Measurements from ENCODE around the gene COQ4. TPM values are rescaled to one million over a fixed set of nuclear protein-coding genes. Genes with fewer than 3 reads are reported as not detected.

Gene COQ4
- total and polyA plus RNA-seq, 2 of the 8 experiments (the other 6 are each of a cell fraction or from before 2014, with no cell fraction given): 32.3 to 58.8 TPM

DNA sequence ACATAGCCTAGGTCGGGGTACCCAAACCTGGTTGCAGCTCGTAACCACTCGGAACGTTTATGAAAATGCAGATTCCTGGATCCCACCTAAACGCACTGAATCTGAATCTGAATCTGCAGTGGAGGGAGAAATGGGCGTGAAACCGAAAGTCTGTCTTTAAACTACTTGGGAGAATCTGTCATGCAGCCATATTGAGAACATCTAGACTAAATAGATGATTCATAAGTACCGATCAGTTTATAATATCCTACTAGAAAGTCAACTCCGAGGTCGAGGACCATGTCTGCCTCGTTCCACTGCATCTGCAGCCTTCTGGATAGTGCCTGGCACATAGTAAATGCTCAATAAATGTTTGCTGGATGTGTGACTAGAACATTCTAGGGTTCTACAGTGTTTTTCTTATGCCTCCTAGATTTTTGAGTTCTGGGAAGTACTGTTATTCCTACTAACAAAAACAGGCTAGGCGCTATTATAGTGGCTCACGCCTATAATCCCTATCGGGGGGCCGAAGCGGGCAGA lies 632 bp downstream of the COQ4 start:
- H3K9ac ChIP-seq (replicated peaks in 1 of 4; ENCODE audit: extremely low read depth in 1 of 4, low read depth in 3 of 4, low read length in 3 of 4): peak overlapping the region; percentile 67 to 95 (median 88)
- 34% methylated on average over 16 of the region's 16 CpGs; no CpG with 5 or more reads in 1 of the 2 experiments for WGBS, 2 experiments (ENCODE audit: extremely low coverage in 1 of 2, insufficient coverage in 1 of 2, insufficient read length in 1 of 2, insufficient replicate concordance in 2 of 2, low coverage in 1 of 2, low lambda C conversion rate in 2 of 2, missing lambda C conversion rate in 1 of 2)
- H3K18ac ChIP-seq (ENCODE audit: extremely low read depth, low read length): no peak overlapping the region
- no peaks in the 10 kb centered on the region; a peak in 3 of 7 replicates for H3K4me1 ChIP-seq (replicated peaks in 1 of 4; ENCODE audit: control insufficient read depth in 3 of 4, insufficient read depth in 4 of 4, low read length in 3 of 4)
- peak overlapping the region; percentile 63 to 96 for H3K4me2 ChIP-seq (ENCODE audit: insufficient read depth in 1 of 2, low read depth in 2 of 2, low read length in 2 of 2)
- no peaks in the 10 kb centered on the region for H3K9me3 ChIP-seq (ENCODE audit: insufficient read depth in 2 of 2, low read depth in 1 of 2, low read length in 1 of 2)
- no peaks in the 10 kb centered on the region for H3K27me3 ChIP-seq (replicated peaks in 1 of 4; ENCODE audit: control insufficient read depth in 3 of 4, extremely low read depth in 1 of 4, insufficient read depth in 3 of 4, low read length in 3 of 4)
- H2BK5ac ChIP-seq (ENCODE audit: low read depth, low read length): no peak overlapping the region
- FAIRE-seq: no peak
- TF ChIP-seq RBBP5 (IDR thresholded peaks at IDR 0.05; ENCODE audit: borderline replicate concordance, low read depth, low read length) (no peak), BCL11A (IDR thresholded peaks at IDR 0.05; ENCODE audit: low read depth in 2 of 2, low read length in 2 of 2) (no peak), SP1 (IDR thresholded peaks at IDR 0.05; ENCODE audit: low read depth, low read length) (no peak), KDM5A (IDR thresholded peaks at IDR 0.05; ENCODE audit: low read length) (no peak), RAD21 (IDR thresholded peaks at IDR 0.05 in 1 of 2, conservative IDR thresholded peaks at IDR 0.05 in 1 of 2; ENCODE audit: low read depth in 2 of 2, low read length in 2 of 2) (no peak), ZNF274 (IDR thresholded peaks at IDR 0.05; ENCODE audit: borderline replicate concordance, extremely low read depth, low read length) (no peak), JUND (IDR thresholded peaks at IDR 0.05; ENCODE audit: low read length) (no peak)
- CTCF ChIA-PET (ENCODE audit: partially characterized antibody): interaction anchor here (2.9 kb wide), 1 partner anchor 39 kb away, joined by 12 read pairs; no protein-coding TSS in a partner anchor
- no peak overlapping the region for H4K5ac ChIP-seq (ENCODE audit: insufficient read length, low read depth, low read length)
- peaks cover 1 to 3% of the 10 kb centered on the region in 2 experiments for H4K20me1 ChIP-seq (replicated peaks in 1 of 2; ENCODE audit: control insufficient read depth in 1 of 2, insufficient read depth in 2 of 2, low read length in 2 of 2)
- H3K23ac ChIP-seq (ENCODE audit: insufficient read length): no peak overlapping the region
- DNase-seq (ENCODE audit: low read depth in 1 of 2, low spot score in 2 of 2): no peak
- H3K56ac ChIP-seq (replicated peaks; ENCODE audit: insufficient read length, low read depth, low read length): no peak overlapping the region
- POLR2A ChIA-PET (ENCODE audit: partially characterized antibody): interaction anchor here (0.6 to 3.1 kb wide), 3 partner anchors 13 to 229 kb away, joined by 3 to 10 read pairs (median 3); partner anchors contain the start of genes BBLN and SPTAN1
- peaks cover 5% of the 10 kb centered on the region; the same call in 1 of the 2 replicates for H3K79me1 ChIP-seq (ENCODE audit: low read depth, low read length)
- H2BK15ac ChIP-seq (ENCODE audit: low read length): no peak overlapping the region
- H2BK120ac ChIP-seq (replicated peaks; ENCODE audit: low read depth, low read length): no peak overlapping the region
- H3K27ac ChIP-seq (ENCODE audit: low read depth, low read length): no peak overlapping the region
- H3K79me2 ChIP-seq (ENCODE audit: control insufficient read depth in 1 of 2, insufficient read depth in 2 of 2, low read length in 2 of 2): peaks cover 0 to 25% of the 10 kb centered on the region in 2 experiments; a peak in 2 of 4 replicates
- H2AK5ac ChIP-seq (ENCODE audit: low read depth, low read length): no peak overlapping the region
- 0 out of 2 replicates have a peak overlapping the region, but pooled peaks have one; percentile 15 for H2AFZ ChIP-seq (ENCODE audit: low read length)
- no peak overlapping the region for H4K91ac ChIP-seq (replicated peaks; ENCODE audit: insufficient read length, low read length)
- H3K36me3 ChIP-seq (ENCODE audit: control insufficient read depth in 2 of 4, insufficient read depth in 4 of 4, low read length in 3 of 4): peaks cover 0 to 11% (median 1%) of the 10 kb centered on the region in 4 experiments; a peak in 4 of 8 replicates
- no peak overlapping the region for H3K14ac ChIP-seq (ENCODE audit: insufficient read length)
- H4K8ac ChIP-seq (ENCODE audit: extremely low read depth, insufficient read depth, low read length): peak overlapping the region; percentile 91; the same call in 1 of the 2 replicates
- no peak overlapping the region for H3K4ac ChIP-seq (replicated peaks; ENCODE audit: insufficient read length, low read depth, low read length)
- peaks cover 7% of the 10 kb centered on the region for H3K23me2 ChIP-seq (ENCODE audit: low read depth, low read length)
- no peak overlapping the region for H2BK20ac ChIP-seq (ENCODE audit: low read length)
- H3K4me3 ChIP-seq (ENCODE audit: extremely low read depth in 1 of 4, insufficient read depth in 2 of 4, low read depth in 3 of 4, low read length in 4 of 4): peak overlapping the region; percentile 86 to 100 (median 92)
- no peak overlapping the region for H2BK12ac ChIP-seq (ENCODE audit: low read depth, low read length)
